ENCODE results near the gene CFL1. TPM values are rescaled to one million over a fixed set of nuclear protein-coding genes. Genes with fewer than 3 reads are reported as not detected.

Gene CFL1
- total RNA-seq, 1 experiment from 2014 or later, result 1,911 TPM

GRCh38 chr11:65871811-65872548 lies 14.0 kb upstream of the CFL1 start:
- TF ChIP-seq SIN3A (IDR thresholded peaks at IDR 0.05; ENCODE audit: borderline replicate concordance, insufficient read depth, low read depth, low read length), result no peak
- TF ChIP-seq POLR2AphosphoS5 (IDR thresholded peaks at IDR 0.05; ENCODE audit: low read depth, low read length), result no peak
- TF ChIP-seq, protein P1, sequence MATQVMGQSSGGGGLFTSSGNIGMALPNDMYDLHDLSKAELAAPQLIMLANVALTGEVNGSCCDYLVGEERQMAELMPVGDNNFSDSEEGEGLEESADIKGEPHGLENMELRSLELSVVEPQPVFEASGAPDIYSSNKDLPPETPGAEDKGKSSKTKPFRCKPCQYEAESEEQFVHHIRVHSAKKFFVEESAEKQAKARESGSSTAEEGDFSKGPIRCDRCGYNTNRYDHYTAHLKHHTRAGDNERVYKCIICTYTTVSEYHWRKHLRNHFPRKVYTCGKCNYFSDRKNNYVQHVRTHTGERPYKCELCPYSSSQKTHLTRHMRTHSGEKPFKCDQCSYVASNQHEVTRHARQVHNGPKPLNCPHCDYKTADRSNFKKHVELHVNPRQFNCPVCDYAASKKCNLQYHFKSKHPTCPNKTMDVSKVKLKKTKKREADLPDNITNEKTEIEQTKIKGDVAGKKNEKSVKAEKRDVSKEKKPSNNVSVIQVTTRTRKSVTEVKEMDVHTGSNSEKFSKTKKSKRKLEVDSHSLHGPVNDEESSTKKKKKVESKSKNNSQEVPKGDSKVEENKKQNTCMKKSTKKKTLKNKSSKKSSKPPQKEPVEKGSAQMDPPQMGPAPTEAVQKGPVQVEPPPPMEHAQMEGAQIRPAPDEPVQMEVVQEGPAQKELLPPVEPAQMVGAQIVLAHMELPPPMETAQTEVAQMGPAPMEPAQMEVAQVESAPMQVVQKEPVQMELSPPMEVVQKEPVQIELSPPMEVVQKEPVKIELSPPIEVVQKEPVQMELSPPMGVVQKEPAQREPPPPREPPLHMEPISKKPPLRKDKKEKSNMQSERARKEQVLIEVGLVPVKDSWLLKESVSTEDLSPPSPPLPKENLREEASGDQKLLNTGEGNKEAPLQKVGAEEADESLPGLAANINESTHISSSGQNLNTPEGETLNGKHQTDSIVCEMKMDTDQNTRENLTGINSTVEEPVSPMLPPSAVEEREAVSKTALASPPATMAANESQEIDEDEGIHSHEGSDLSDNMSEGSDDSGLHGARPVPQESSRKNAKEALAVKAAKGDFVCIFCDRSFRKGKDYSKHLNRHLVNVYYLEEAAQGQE (IDR thresholded peaks at IDR 0.05; ENCODE audit: insufficient read depth in 1 of 2, low read depth in 2 of 2, low read length in 1 of 2), result no peak
- TF ChIP-seq TCF7L2 (IDR thresholded peaks at IDR 0.05; ENCODE audit: low read depth, low read length), result no peak
- TF ChIP-seq CTCF (IDR thresholded peaks at IDR 0.05), result no peak
- no peak for DNase-seq (ENCODE audit: low read depth, low spot score)
- in situ Hi-C loops (cut with HindIII; ENCODE audit: low pct_unique_long_range_greater_than_20kb, low sequenced_read_pairs), result no loop called here
- no TSS peak for BruUV-seq (replicated peaks)
- Histone ChIP-seq H3K9me3 (ENCODE audit: control insufficient read depth, insufficient read depth, low read depth, low read length) (no peaks in the 10 kb centered on the region), H3K4me3 (ENCODE audit: low read depth in 2 of 2, low read length in 2 of 2) (peak overlapping the region; percentile 16 to 57; a peak in 2 of 4 replicates), H3K36me3 (ENCODE audit: control insufficient read depth, insufficient read depth, low read length) (no peaks in the 10 kb centered on the region), H3K4me1 (ENCODE audit: control insufficient read depth, insufficient read depth, low read length) (peaks cover 12% of the 10 kb centered on the region), H3K27me3 (ENCODE audit: control insufficient read depth, insufficient read depth, low read length) (no peaks in the 10 kb centered on the region), H3K27ac (ENCODE audit: low read length) (peak overlapping the region; percentile 65)
- peak; percentile 14 for ATAC-seq
- intact Hi-C loops (cut with micrococcal nuclease; ENCODE audit: unreplicated experiment), result no loop called here
- CTCF ChIA-PET, result interaction anchor here (0.7 to 1.6 kb wide), 4 partner anchors 12 to 184 kb away, joined by 3 to 6 read pairs (median 4); partner anchors contain the start of gene MUS81
- POLR2A ChIA-PET, result interaction anchor here (0.5 to 1.4 kb wide), 3 partner anchors 19 to 1560 kb away, joined by 3 to 11 read pairs (median 5); no protein-coding TSS in a partner anchor

- ChIA-PET CTCF (interaction anchor here (0.6 to 1.9 kb wide), 5 partner anchors 11 to 118 kb away, joined by 3 to 10 read pairs (median 5); partner anchors contain the start of gene MUS81), POLR2A (interaction anchor here (1.4 to 2.1 kb wide), 3 partner anchors 10 to 18 kb away, joined by 5 to 9 read pairs (median 7); partner anchors contain the start of gene MUS81)
- intact Hi-C loops (cut with micrococcal nuclease; ENCODE audit: unreplicated experiment) (no loop called here), in situ Hi-C loops (cut with HindIII; ENCODE audit: low pct_unique_long_range_greater_than_20kb, low sequenced_read_pairs) (no loop called here)
- peaks cover 15% of the 10 kb centered on the region for H3K4me1 ChIP-seq (ENCODE audit: control insufficient read depth, insufficient read depth, low read length)
- peak overlapping the region; percentile 60 for H3K27ac ChIP-seq (ENCODE audit: low read length)
- H3K4me3 ChIP-seq (ENCODE audit: low read depth in 2 of 2, low read length in 2 of 2), result no peak overlapping the region
- DNase-seq (ENCODE audit: low read depth, low spot score) (no peak), ATAC-seq (no peak)
- no peaks in the 10 kb centered on the region for H3K9me3 ChIP-seq (ENCODE audit: control insufficient read depth, insufficient read depth, low read depth, low read length)
- peak; percentile 34; the same call in 1 of the 2 replicates for TF ChIP-seq POLR2AphosphoS5 (IDR thresholded peaks at IDR 0.05; ENCODE audit: low read depth, low read length)
- TF ChIP-seq, protein P1 (IDR thresholded peaks at IDR 0.05; ENCODE audit: insufficient read depth in 1 of 2, low read depth in 2 of 2, low read length in 1 of 2), result no peak
- no peaks in the 10 kb centered on the region for H3K27me3 ChIP-seq (ENCODE audit: control insufficient read depth, insufficient read depth, low read length)
- no TSS peak for BruUV-seq (replicated peaks)
- no peaks in the 10 kb centered on the region for H3K36me3 ChIP-seq (ENCODE audit: control insufficient read depth, insufficient read depth, low read length)
Measured at GRCh38 chr11:65870706-65871681, 13.0 kb upstream of the CFL1 start.

Data from Panc1 (cell line).